Activated T-cell treated with anti-CD3 and anti-CD28 coated beads for 4 hours (primary cell): ENCODE measurements around the gene MRPS15.
"Not testable (repeated sequence)": the region's sequence is repeated elsewhere in the genome, so short reads cannot be mapped to it uniquely, and the experiment has no call there.

ENCODE experiments used
- DNase-seq: peaks from one replicate; pipeline ENCODE4 v3.0.0-alpha.2; 2020

The MRPS15 gene

DNA sequence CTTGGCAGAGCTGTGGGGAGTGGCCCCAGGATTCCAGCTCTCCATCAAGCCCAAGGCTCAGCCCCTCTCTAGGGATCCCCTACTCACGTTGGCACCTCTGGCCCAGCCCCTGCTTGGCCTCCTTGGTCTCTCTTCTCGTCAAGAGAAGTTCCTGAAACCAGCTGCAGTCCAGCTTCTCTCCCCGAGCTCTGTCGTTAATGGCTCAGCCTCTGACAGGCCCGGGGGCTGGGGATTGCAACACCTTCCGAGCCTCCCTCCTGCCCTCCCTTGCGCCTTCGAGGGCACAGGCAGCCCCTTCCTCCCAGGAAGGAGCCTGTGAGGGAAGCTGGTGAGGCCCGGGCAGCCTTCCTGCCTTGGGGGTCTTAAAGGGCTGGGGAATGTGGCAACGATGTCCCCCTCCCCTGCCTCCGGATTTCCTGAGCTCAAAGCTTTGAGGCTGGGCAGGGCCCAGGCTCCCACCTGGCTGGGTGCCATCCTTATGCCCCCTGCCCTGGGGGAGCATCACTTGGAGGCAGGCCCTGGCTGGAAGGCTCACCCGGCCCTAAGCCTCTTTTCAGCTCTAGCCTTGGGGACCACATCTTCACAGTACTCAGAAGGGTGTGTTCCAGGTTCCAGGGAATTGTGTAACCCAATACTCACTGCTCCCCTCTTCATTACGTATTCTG lies 18.7 kb upstream of the MRPS15 start, which contains the start of gene CSF3R:
CSF3R (minus strand) TSS at position 190 of the 665 bp plus-strand sequence. CDS start 3,417 bp downstream, outside the sequence.
- no peak for DNase-seq

DNA sequence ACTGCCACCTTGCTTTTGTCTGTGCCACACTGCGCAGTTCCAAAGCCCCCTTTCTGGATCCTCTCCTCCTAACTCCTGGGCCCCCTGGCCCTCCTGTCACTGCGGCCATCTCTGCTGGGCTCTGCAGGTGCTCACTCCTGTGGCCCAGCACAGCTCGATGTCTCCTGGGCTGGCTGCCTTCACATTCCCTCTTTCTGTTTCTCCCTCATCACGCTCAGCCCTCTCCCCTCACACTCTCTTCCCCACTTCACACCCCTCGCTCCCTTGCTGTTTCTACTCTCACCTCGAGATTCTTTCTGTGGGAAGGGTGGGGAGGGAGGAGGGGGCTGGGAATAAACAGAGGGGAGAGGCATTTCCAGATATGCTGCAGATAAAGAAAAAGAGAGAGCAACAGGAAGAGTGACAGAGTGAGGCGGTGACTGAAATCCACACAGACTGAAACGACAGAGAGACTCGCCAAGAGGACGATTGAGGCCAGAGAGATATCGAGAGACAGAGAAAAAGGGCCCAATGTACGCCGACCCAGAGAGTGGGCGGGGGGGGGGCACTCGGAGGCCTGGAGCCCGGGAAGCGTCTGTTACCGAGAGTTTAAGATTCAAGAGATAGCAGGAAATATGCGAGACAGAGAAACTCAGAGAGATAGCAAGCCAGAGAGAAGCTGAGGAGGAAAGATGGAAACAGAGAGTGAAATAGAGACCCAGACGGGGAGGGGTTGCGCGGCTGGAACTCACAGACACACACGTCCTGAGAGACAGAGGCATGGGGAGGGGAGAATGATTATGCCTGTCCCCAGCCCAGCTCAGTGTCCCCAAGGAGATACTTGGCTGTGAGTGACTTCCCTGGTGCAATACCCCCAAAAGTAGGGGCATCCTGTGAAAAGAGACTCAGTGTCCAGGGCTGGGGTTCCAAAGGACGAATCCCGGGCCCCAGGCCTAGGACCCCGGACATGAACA lies 17.9 kb upstream of the MRPS15 start:
- DNase-seq: no peak

DNA sequence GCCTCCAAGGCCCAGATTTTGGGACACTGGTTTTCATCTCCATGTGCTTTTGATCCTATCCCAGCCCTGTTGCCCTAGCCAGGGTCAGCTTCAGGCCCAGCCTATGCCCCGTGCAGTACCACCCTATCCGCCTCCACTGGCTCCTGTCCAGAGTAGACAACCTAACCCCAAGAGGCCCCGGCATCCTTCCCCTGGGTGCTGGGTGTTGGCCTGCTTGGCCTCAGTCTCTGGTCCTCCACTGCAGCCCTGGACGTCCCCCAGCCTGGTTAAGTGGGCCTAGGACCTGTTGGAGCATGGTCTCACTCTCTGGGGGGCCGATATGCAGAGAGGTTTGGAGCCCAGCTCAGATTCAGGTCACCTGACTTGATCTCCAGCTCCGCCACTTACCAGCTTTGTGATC lies 16.9 kb upstream of the MRPS15 start:
- DNase-seq: no peak

DNA sequence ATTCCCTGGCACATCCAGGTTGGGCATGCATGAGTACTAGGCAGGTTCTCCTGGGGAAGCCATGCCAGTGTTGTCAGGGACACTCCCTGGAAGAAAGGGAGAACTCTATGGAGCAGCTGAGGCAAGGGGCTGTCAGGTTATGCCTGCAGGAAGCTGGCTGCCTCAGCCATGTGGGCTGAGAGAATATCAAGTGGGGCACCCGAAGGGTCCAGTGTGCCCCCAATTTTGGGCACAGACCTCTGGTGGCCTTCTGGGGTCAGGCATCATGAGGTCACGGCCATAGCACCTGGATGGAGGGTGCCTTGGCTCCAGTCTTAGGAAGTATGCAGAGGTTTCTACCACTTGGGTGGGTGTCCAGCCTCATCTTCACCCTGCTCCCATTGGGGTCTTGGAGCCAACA lies 16.0 kb upstream of the MRPS15 start:
- DNase-seq: no peak

DNA sequence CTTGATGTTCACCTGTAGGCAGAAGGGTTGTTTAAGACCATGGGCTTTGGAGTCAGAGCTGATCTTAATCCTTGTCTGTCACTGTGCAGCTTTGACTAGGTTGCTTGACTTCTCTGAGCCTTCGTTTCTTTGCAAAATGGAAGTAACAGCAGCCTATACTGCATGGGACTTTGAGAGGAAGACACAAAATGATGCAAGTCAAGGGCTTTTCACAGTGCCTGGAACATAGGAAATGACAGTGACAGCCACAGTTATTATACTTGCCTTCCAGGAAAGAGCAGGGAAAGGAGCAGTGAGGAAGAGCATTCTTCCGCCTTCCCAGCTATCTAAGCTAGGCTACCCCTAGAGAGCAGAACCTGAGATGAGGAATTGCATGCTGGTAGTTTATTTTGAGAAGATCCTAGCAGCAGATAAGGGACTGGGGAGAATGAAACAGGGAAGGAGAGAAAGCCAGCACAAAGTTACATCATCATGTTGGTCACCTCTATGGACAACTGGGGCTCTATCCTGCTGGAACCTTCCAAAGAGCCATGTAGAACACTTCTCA lies 15.4 kb upstream of the MRPS15 start:
- no peak for DNase-seq

DNA sequence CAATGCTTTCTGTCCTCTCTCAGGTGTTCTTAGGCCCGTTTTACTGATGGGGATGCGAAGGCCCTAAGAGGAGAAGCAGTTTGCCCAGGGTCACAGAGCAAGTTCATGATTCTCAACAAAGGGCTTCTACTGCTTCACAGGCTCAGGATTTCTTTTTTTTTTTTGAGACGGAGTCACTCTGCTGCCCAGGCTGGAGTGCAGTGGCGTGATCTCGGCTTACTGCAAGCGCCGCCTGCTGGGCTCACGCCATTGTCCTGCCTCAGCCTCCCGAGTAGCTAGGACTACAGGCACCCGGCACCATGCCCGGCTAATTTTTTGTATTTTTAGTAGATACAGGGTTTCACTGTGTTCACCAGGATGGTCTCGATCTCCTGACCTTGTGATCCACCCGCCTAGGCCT lies 13.4 kb upstream of the MRPS15 start:
- not testable (repeated sequence) for DNase-seq

DNA sequence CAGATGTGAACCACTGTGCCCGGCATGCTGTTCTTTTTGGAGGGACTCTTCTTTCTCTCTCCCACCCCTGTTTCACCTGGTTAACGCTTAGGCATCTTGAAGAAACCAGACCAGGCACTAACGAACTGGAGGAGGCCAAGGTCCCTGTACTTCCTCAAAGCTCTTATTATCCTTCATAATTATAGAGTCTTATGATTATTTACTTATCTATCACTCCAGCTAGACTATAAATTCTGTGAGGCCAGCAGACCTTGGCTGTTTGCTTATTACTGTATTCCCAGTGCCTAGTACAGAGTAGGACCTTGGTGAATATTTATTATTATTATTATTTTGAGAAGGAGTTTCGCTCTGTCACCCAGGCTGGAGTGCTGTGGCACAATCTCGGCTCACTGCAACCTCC lies 12.8 kb upstream of the MRPS15 start:
- DNase-seq: no peak

DNA sequence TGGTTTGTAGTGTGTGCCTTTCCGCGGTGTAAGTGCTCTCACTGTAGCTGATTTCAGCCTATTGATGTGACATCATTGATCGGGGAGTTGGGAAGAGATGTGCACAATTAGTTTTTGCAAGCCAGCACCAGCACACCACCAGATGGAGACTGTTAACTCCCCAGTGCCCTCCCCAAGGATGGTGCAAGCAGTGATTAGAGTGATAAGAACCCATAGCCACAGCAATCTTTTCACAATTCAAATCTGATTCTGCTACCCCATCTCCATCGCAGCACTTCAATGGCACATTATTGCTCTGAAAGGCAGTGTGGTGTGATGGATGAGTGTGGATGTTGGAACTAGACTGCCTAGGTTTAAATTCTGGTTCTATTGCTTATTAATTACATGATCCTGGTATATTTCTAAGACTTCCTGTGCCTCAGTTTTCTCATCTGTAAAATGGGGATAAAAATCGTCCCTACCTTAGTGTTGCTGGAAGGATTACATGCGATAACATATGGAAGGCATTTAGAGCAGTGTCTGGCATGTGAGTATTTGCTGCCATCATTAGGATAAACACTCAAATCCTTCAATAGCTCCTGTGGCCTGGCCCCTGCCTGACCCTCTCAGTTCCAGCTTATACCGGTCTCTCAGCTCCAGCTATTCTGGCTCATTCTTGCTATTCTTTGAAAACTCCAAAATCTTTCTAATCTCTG lies 11.9 kb upstream of the MRPS15 start:
- no peak for DNase-seq

DNA sequence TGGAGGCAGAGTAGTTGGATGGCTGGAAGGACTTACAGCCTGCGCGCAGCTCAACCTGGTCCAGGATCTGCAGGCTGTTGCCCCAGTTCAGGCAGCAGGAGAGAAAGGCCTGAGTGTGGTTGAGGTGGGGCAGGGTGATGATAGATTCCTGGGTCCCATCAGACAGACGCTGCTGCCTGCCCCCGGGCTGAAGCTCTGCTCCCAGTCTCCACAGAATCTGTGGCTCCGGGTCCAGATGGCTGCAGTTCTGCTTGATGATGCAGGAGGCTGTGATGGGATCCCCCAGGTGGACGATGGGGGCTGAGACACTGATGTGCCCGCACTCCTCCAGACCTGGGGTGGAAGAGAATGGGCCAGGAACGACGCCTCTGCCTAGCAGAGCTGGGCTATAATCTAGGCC lies 11.2 kb upstream of the MRPS15 start:
- DNase-seq: no peak

DNA sequence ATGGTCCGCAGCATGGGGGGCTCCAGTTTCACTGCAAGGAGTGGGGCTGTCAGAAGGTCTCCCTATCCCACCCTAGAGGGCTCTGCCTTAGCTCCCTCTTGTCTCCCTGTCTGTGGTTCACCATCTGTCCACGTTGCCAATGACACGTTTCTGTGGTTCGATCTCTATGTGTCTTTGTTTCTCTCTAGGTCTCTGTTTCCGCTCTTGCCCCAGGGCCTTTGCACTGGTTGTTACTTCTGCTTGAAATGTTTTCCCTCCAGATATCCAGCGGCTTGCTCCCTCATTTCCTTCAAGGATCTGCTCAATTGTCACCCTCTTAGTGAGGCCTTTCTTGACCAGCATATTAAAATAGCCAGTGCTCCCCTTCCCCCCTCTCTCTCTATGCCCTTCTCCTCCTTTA lies 8.5 kb upstream of the MRPS15 start:
- no peak for DNase-seq

DNA sequence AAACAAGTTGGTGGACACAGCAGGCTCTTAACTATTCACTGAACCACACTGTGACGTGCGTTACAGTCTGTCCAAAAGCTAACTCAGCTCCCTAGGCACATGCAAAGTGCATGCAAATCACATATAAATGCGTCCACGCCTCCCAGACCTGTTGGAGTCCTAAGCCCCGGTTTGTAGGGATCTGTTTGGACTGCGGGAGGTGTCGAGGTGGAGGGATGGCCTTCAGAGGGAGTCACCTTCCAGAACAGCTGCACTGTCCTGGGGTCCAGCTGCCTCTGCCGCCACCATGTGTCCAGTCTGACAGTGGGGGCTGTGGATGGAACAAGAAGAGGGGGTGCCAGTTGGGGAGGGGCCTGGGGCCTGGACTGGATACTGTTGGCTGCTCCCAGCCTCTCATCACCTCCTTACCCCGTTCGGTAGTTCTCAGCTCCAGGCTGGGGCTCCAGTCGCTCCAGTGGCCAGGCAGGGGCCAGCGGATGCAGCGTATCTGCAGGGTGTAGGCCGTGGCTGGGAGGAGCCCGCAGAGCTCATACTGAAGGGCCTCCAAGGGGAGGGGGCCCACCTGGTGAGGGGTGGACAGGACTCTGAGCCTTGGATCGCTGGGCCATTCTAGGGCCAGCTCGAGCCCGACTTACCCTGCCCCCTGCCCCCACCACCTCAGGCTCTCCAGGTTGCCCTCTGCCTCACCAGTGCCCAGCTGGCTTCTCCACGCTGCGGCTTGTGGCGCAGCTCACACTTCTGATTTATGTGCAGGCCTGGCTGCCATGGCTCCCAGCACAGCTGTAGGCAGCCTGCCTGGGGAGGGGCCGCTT lies 7.9 kb upstream of the MRPS15 start:
- DNase-seq: no peak

DNA sequence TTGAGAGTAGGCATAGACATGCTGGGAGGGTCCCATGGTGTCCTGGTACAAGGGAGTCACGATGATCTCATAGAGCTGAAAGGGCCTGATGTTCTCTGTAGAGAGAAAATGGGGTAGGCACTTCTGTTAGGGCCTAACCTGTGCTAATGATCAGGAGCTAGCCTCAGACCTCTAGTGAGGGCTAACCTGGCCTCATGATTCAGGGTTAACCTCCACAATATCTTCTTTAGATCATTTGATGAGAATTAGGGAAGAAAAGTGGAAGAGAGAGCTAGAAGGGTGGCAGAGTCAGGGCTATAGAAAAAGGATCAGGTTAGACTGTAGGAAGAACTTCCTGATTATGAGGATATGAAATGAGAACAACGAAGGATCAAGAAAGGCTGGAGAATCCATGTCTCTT lies 5.0 kb upstream of the MRPS15 start:
- no peak for DNase-seq

DNA sequence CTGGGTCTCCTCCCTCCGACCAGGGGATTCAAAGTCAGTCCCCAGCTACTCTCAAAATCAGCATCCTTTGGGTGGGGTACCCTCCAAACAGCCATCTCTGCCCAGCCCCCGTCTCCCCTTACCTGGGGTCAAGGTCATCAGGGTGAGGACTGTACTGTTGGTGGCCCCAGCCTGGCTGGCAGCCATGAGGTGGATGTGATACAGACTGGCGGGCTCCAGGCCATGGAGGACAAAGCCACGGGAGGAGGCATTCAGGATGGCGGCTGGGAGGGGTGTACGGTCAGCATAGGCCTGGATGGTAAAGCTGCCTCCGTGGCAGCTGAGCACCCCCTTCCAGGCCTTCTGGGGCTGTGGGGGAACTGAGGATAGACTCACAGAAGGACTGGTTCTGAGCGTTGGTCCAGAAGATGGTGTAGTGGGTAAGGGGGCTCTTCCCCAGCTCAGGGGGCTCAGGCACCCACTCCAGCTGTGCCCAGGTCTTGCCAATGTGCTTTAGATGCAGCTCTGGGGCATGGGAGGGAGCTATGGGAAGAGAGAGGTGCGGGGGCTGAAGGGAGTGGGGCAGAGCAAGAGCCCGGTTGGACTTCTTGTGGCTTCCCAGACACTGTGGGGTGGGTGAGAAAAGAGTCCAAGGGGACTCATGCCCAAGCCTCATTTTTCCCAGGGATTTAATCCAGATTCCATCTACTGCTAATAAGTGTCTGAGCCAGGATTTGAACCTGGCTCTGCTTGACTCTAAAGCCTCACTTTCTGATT lies 3.7 kb upstream of the MRPS15 start:
- DNase-seq: no peak

DNA sequence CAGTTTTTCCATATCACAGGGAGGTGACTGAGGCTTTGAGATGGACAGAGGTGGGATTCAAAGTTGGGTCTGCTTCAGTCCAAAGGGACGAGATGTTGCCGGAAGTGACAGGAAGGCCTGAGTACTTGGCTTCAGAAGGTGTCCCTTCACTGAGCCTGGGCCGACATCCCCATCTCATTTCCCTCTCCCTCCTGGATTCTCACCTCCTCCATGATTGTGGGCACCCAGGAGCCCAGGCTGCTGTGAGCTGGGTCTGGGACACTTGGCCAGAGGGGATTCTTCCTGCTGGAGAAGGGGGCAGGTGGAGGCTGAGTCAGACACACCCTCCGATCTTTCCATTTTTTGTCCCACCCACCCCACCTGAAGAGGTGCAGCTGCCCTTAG lies 2.8 kb upstream of the MRPS15 start:
- no peak for DNase-seq

DNA sequence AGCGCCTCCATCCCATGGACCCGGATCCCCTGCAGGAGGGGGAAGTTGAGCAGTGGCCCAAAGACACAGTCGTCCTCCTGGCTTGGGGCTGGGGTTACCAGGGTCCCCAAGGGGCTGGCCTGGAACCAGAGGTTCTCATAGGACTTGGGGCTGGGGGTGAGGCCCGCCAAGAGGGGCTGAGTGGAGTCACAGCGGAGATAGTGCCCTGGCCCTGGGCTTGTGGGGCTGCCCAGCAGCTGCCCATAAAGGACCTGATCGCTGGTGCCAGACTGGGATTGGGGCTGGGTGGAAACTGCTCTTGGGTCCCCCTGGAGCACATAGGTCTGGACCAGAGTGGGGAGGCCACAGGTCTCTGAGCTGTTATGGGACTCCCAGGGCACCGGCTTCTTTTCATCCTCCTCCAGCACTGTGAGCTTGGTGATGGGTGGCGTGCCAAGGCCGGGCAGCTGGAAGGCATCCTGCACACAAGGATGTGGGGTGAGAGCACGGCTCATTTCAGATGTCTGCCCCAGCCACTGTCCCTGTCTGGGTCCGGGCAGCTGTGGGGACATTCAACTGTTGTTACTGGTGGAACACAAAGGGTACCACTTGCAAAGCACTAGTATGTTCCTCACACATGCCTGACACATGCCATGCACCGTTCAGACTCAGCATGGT lies 2.3 kb upstream of the MRPS15 start:
- no peak for DNase-seq

DNA sequence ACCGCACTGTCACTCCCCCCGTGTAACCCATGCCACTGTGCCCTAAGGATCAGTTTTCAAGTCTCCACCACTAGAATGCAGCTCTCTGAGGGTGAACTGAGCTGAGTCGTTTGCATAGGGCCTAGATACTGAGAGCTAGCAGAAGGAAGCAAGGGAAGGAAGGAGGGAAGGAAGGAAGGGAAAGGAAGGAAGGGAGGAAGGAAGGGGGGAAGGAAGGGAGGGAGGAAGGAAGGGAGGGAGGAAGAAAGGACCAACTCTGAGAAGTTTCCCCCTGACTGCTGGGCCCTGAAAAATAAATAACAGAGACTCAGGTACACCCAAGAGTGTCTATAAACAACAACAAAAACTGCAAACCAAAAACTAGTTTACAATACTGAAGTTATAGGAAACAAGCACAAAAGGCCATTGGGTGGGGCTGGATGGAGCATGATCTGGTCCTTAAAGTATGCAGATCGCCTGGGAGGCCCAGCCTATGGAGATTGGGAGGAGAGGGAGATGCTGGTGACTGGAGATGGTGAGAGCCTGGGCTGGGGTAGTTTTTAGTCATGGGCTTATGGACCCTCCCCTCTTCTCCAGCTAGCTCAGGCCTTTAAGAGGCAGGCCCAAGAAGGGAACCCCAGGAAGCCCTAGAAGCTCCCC lies 1.7 kb upstream of the MRPS15 start:
- no peak for DNase-seq

DNA sequence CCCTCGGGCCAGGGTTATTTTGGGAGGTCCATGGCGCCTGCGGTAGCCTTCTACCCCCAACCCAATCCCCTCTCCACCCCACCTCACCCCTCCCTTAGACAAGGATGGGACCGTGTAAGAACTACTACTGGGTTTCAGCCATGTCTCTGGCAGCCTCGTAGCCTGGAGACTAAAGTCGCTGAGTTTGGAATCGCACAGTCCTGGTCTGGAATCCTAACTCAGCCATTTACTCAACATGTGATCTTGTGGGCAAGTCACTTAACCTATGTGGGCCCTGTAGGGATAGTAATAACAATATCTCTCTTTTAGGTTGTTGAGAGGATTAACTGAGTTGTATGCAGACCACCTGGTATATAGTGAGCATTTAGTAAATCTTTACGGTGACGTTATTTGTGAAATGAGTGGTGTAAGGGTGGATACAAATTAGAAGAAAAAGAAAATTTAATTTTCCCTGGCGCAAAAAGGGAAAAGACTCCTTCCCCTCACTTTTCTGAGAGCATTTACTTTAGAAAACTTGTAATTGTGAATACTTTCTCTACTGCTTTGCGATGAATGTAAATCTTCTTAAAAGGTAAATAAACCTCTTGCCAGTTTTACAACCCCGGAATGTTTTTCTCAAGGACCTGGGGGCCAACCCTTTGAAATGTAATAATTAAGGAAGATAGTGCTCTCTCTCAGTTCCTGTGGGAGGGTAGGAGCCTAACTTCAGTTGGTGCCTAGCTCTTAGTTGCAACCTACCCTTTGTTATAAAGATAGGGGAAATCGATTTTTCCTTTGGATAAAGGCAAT lies 615 bp upstream of the MRPS15 start:
- DNase-seq: no peak

DNA sequence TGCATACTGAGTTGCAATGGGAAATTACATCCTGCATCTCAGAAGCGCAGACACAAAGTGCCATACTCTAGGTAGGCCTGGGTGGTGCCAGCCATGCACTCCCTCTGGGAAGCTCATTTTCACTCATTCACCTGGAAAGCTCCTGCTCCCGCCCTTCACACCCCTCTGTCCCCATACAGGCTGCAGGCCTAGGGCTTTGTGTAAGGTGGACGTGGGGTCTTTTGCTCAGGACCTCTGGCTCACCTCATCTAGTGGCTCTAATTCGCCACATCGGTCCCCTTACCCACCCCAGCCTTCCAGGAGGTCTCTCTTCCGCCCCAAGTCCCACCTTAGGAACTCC lies 751 bp downstream of the MRPS15 start:
- no peak for DNase-seq

DNA sequence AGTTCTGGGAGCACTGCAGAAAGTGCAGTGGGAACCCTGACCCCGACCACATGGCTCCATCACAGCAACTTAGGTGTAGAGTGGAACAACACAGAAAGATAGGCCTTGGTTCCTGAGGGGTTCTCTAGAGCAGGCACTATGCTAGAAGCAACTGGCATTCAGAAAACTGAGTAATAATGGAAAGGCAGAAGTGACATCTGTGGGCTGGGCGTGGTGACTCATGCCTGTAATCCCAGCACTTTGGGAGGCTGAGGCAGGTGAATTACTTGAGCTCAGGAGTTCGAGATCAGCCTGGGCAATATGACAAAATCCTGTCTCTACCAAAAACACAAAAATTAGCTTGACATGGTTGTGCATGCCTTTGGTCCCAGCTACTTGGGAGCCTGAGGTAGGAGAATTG lies 5.3 kb downstream of the MRPS15 start:
- no peak for DNase-seq

DNA sequence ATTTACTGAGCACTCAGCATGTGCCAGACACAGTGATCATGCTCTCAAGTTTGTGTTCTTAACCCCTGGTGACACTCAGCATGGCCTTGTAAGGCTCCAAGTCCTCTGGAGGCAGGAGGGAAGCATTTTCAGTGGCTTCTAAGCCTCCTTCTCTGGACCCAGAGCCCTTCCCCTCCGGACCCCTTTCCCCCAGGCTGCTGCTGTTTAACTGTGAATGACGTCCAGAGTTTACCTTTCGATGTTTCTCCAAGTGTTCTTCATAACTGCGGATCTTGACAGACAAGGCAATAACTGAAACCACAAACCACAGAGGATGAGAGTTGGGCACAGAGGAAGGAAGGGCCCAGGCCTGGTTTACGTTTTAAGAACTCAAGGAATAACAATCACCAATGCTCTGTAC lies 6.5 kb downstream of the MRPS15 start:
- DNase-seq: no peak
